H9 (cell line): Measurements from ENCODE around the gene TM9SF3. TPM values are rescaled to one million over a fixed set of nuclear protein-coding genes. Genes with fewer than 3 reads are reported as not detected.

Source experiments
- DNase-seq: peaks from one replicate; pipeline ENCODE4 v3.0.0-alpha.2; 2017
- H2AFZ ChIP-seq: one replicate; pipeline ENCODE4 v1.6.1; 2013; ENCODE audit warnings: mild to moderate bottlenecking, low read length, control low read depth, moderate library complexity
- H2AK5ac ChIP-seq: 2 replicates; pipeline ENCODE4 v1.6.1; 2013; ENCODE audit warnings: low read length, control low read depth, mixed read lengths; ENCODE audit not compliant: insufficient read length
- H2BK120ac ChIP-seq: one replicate; pipeline ENCODE4 v1.6.1; 2013; ENCODE audit warnings: low read depth, mild to moderate bottlenecking, low read length, control low read depth, inconsistent platforms; ENCODE audit not compliant: poor library complexity, severe bottlenecking
- H2BK12ac ChIP-seq: 2 replicates; pipeline ENCODE4 v1.6.1; 2013; ENCODE audit warnings: low read length, control low read depth, mixed read lengths, low read depth; ENCODE audit not compliant: insufficient read length
- H2BK15ac ChIP-seq: 2 replicates; pipeline ENCODE4 v1.6.1; 2013; ENCODE audit warnings: low read depth, low read length, control low read depth
- H2BK20ac ChIP-seq: one replicate; pipeline ENCODE4 v1.6.1; 2013; ENCODE audit warnings: low read depth, mild to moderate bottlenecking, low read length, control low read depth, inconsistent platforms; ENCODE audit not compliant: poor library complexity, severe bottlenecking
- H2BK5ac ChIP-seq: 2 replicates; pipeline ENCODE4 v1.6.1; 2013; ENCODE audit warnings: low read length, control low read depth, mixed read lengths; ENCODE audit not compliant: insufficient read length
- H3K14ac ChIP-seq: 2 replicates; pipeline ENCODE4 v1.6.1; 2013; ENCODE audit warnings: low read length, control low read depth; ENCODE audit not compliant: insufficient read depth
- H3K18ac ChIP-seq: 2 replicates; pipeline ENCODE4 v1.6.1; 2013; ENCODE audit warnings: low read depth, mild to moderate bottlenecking, mixed read lengths, low read length, control low read depth; ENCODE audit not compliant: insufficient read length
- H3K23ac ChIP-seq: 2 replicates; pipeline ENCODE4 v1.6.1; 2013; ENCODE audit warnings: low read length, control low read depth, mixed read lengths, low read depth; ENCODE audit not compliant: insufficient read length
- H3K23me2 ChIP-seq: 2 replicates; pipeline ENCODE4 v1.6.1; 2013; ENCODE audit warnings: low read depth, mild to moderate bottlenecking, mixed read lengths, low read length, control low read depth; ENCODE audit not compliant: insufficient read length, poor library complexity, severe bottlenecking
- H3K27ac ChIP-seq: 2 replicates; pipeline ENCODE4 v1.5.1; 2013; ENCODE audit warnings: low read length, control low read depth, mixed read lengths, low read depth; ENCODE audit not compliant: insufficient read length
- H3K27me3 ChIP-seq: 2 replicates; pipeline ENCODE4 v1.6.1; 2013; ENCODE audit warnings: low read length, control low read depth, inconsistent platforms; ENCODE audit not compliant: insufficient read depth
- H3K4ac ChIP-seq: 2 replicates; pipeline ENCODE4 v1.6.1; 2013; ENCODE audit warnings: low read depth, mild to moderate bottlenecking, control low read depth, inconsistent platforms, low read length, moderate library complexity
- H3K4me1 ChIP-seq: 2 replicates; pipeline ENCODE4 v1.6.1; 2013; ENCODE audit warnings: low read length, control low read depth, inconsistent platforms; ENCODE audit not compliant: insufficient read depth
- H3K4me2 ChIP-seq: 2 replicates; pipeline ENCODE4 v1.6.1; 2013; ENCODE audit warnings: low read length, control low read depth, mixed read lengths; ENCODE audit not compliant: insufficient read length, insufficient read depth
- H3K56ac ChIP-seq: 2 replicates; pipeline ENCODE4 v1.6.1; 2013; ENCODE audit warnings: low read depth, mild to moderate bottlenecking, mixed read lengths, low read length, control low read depth; ENCODE audit not compliant: insufficient read length
- H3K79me1 ChIP-seq: 2 replicates; pipeline ENCODE4 v1.6.1; 2013; ENCODE audit warnings: low read depth, mild to moderate bottlenecking, moderate library complexity, low read length, control low read depth, inconsistent platforms; ENCODE audit not compliant: insufficient read depth, poor library complexity, severe bottlenecking
- H3K79me2 ChIP-seq: 2 replicates; pipeline ENCODE4 v1.6.1; 2013; ENCODE audit warnings: low read length, control low read depth, inconsistent platforms; ENCODE audit not compliant: insufficient read depth
- H3K9ac ChIP-seq: 2 replicates; pipeline ENCODE4 v1.6.1; 2013; ENCODE audit warnings: low read length, control low read depth, mixed read lengths; ENCODE audit not compliant: insufficient read length; ENCODE audit errors: extremely low read depth
- H3K9me3 ChIP-seq: one replicate; pipeline ENCODE4 v1.6.1; 2013; ENCODE audit warnings: low read depth, low read length, inconsistent platforms; ENCODE audit not compliant: control insufficient read depth
- H3T11ph ChIP-seq: one replicate; pipeline ENCODE4 v1.6.1; 2013; ENCODE audit warnings: mild to moderate bottlenecking, low read length, control low read depth, inconsistent platforms
- H4K20me1 ChIP-seq: one replicate; pipeline ENCODE4 v1.6.1; 2013; ENCODE audit not compliant: control insufficient read depth, insufficient read length, insufficient read depth
- H4K5ac ChIP-seq: 2 replicates; pipeline ENCODE4 v1.6.1; 2013; ENCODE audit warnings: low read depth, mild to moderate bottlenecking, mixed read lengths, low read length, control low read depth; ENCODE audit not compliant: insufficient read length
- H4K8ac ChIP-seq: replicated peaks from 2 replicates; pipeline ENCODE4 v1.6.1; 2013; ENCODE audit warnings: low read length, control low read depth, mixed read lengths, low read depth; ENCODE audit not compliant: insufficient read length
- H4K91ac ChIP-seq: 2 replicates; pipeline ENCODE4 v1.6.1; 2013; ENCODE audit warnings: low read depth, mild to moderate bottlenecking, moderate library complexity, mixed read lengths, low read length, control low read depth; ENCODE audit not compliant: insufficient read length
- H3K27ac Mint-ChIP-seq, 3 experiments: 2 replicates in 2 of 3; 3 replicates in 1 of 3; pipeline ENCODE4 v1.8.0; 2020 to 2021; ENCODE audit warnings: mixed read lengths in 3 of 3, mild to moderate bottlenecking in 1 of 3, moderate library complexity in 1 of 3
- H3K27me3 Mint-ChIP-seq: 2 replicates; pipeline ENCODE4 v1.8.0; 2021; ENCODE audit warnings: low read depth, mild to moderate bottlenecking, moderate library complexity, mixed read lengths
- H3K36me3 Mint-ChIP-seq, 3 experiments: 2 replicates in 2 of 3; 3 replicates in 1 of 3; pipeline ENCODE4 v1.8.0; 2020 to 2021; ENCODE audit warnings: low read depth in 3 of 3, mixed read lengths in 3 of 3; ENCODE audit not compliant: insufficient read depth in 1 of 3
- H3K4me1 Mint-ChIP-seq, 2 experiments: 2 replicates each; pipeline ENCODE4 v1.8.0; 2020; ENCODE audit warnings: mixed read lengths in 2 of 2
- H3K4me3 Mint-ChIP-seq, 2 experiments: 2 replicates in 1 of 2; 3 replicates in 1 of 2; pipeline ENCODE4 v1.8.0; 2020 to 2021; ENCODE audit warnings: mild to moderate bottlenecking in 2 of 2, mixed read lengths in 2 of 2, moderate library complexity in 1 of 2
- H3K9me3 Mint-ChIP-seq, 2 experiments: 2 replicates in 1 of 2; 3 replicates in 1 of 2; pipeline ENCODE4 v1.8.0; 2020; ENCODE audit warnings: mild to moderate bottlenecking in 2 of 2, mixed read lengths in 2 of 2, moderate library complexity in 1 of 2
- CTCF ChIP-seq: fragments of 200-600 bp; sonication (generic); conservative IDR thresholded peaks from 3 replicates; pipeline ENCODE4 v1.8.0; 2021; ENCODE audit warnings: antibody characterized with exemption, mild to moderate bottlenecking
- WGBS: extraction: QIAGEN DNeasy Blood & Tissue Kit; methylation state at CpG from one replicate; pipeline ENCODE4 v1.1.7; 2013; ENCODE audit warnings: missing lambda C conversion rate, low lambda C conversion rate, mixed read lengths; ENCODE audit not compliant: insufficient read length; ENCODE audit errors: extremely low coverage; 5-methylcytosine and 5-hydroxymethylcytosine counted together
- total RNA-seq: library from RNA; stranded (reverse); gene quantifications from 2 replicates; pipeline ENCODE4 v1.2.1, GENCODE V29; 2021

Gene TM9SF3
- total RNA-seq, 1 experiment from 2014 or later, result 120 TPM

- Histone ChIP-seq H3K27ac (no peak overlapping the region), H2AK5ac (no peak overlapping the region), H3K9ac (no peak overlapping the region), H3K14ac (no peak overlapping the region), H2BK15ac (no peak overlapping the region), H3K56ac (no peak overlapping the region), H3K9me3 (no peaks in the 10 kb centered on the region), H2BK12ac (no peak overlapping the region), H2BK20ac (no peak overlapping the region), H3K18ac (no peak overlapping the region), H4K20me1 (no peaks in the 10 kb centered on the region), H3K23me2 (peaks cover 17% of the 10 kb centered on the region), H4K8ac (no peak overlapping the region), H3K4ac (no peak overlapping the region), H2BK120ac (no peak overlapping the region), H2AFZ (no peak overlapping the region), H4K91ac (no peak overlapping the region), H3K79me1 (no peaks in the 10 kb centered on the region), H3K79me2 (no peaks in the 10 kb centered on the region), H3T11ph (no peak overlapping the region), H2BK5ac (no peak overlapping the region), H3K23ac (no peak overlapping the region), H4K5ac (no peak overlapping the region), H3K4me1 (no peaks in the 10 kb centered on the region), H3K27me3 (peaks cover 3% of the 10 kb centered on the region; the same call in 1 of the 2 replicates), H3K4me2 (no peak overlapping the region)
- no peak overlapping the region for H3K27ac Mint-ChIP-seq
- no peak overlapping the region for H3K4me3 Mint-ChIP-seq
- TF ChIP-seq CTCF, result no peak
- peaks cover 10 to 12% of the 10 kb centered on the region in 2 experiments for H3K4me1 Mint-ChIP-seq
- no peak for DNase-seq
- H3K27me3 Mint-ChIP-seq, result peaks cover 33% of the 10 kb centered on the region
- WGBS, result no CpG with 5 or more reads among the region's 1 CpG
- no peaks in the 10 kb centered on the region for H3K9me3 Mint-ChIP-seq
- H3K36me3 Mint-ChIP-seq, result peaks cover 0 to 17% (median 13%) of the 10 kb centered on the region in 3 experiments; a peak in 5 of 7 replicates
Observed at GRCh38 chr10:96517284-96517683, 69.5 kb downstream of the TM9SF3 start.
